ENCODE data around the gene KRTAP5-10. TPM values are rescaled to one million over a fixed set of nuclear protein-coding genes. Genes with fewer than 3 reads are reported as not detected.

KRTAP5-10 gene
- total RNA-seq, 1 experiment from 2014 or later: not detected

DNA sequence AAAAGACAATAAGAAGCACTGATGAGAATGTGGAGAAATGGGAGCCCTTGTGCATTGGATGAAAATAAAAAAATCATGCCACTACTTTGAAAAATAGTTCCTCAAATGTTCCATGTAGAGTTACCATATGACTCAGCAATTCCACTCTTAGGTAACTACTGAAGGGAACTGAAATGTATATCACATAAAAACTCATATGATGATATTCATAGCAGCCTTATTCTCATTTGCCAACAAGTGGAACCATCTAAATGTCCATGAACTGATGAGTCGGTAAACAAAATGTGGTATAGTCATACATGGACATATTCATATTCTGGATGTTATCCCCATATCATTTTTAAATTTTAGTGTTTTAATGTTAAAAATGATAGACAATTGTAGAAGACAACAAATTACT is 13.7 kb upstream of the KRTAP5-10 start (continued):
- TF ChIP-seq, protein P1, sequence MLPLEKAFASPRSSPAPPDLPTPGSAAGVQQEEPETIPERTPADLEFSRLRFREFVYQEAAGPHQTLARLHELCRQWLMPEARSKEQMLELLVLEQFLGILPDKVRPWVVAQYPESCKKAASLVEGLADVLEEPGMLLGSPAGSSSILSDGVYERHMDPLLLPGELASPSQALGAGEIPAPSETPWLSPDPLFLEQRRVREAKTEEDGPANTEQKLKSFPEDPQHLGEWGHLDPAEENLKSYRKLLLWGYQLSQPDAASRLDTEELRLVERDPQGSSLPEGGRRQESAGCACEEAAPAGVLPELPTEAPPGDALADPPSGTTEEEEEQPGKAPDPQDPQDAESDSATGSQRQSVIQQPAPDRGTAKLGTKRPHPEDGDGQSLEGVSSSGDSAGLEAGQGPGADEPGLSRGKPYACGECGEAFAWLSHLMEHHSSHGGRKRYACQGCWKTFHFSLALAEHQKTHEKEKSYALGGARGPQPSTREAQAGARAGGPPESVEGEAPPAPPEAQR (CRISPR knock-in tag; IDR thresholded peaks at IDR 0.05): no peak
- TF ChIP-seq MYBL2 (CRISPR knock-in tag; IDR thresholded peaks at IDR 0.05) (no peak), MXD4 (CRISPR knock-in tag; IDR thresholded peaks at IDR 0.05; ENCODE audit: borderline replicate concordance) (no peak), ZNF263 (CRISPR knock-in tag; IDR thresholded peaks at IDR 0.05; ENCODE audit: low read depth) (no peak)

DNA sequence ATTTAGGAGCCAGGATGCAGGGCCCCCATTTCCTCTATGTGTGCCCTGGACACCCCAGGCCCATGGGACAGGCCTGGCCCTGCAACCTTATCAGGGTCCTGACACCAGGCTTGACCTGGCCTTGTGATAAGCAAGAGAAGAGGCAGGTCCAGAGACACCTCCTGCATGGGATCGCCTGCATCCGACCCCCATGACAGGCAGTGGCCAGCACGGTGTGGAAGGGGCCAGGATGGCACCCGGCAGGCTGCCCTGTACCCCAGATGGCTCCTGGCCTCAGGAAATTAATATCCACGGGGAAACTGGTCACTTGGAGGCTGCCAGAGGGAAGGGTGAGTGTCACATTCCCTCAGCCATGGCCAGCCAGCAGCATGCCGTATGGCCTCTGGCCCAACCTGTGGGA is 10.4 kb upstream of the KRTAP5-10 start:
- H3K9me3 Mint-ChIP-seq: peaks cover 39% of the 10 kb centered on the region
- DNase-seq (ENCODE audit: low spot score) (no peak), ATAC-seq (no peak)
- CTCF ChIA-PET: interaction anchor here (0.6 to 1.0 kb wide), 2 partner anchors 9 to 10 kb away, joined by 3 to 5 read pairs; no protein-coding TSS in a partner anchor
- no peak for TF ChIP-seq HMGXB4 (CRISPR knock-in tag; IDR thresholded peaks at IDR 0.05)
- TF ChIP-seq TP53 (CRISPR knock-in tag; IDR thresholded peaks at IDR 0.05): no peak
- TF ChIP-seq MYBL2 (CRISPR knock-in tag; IDR thresholded peaks at IDR 0.05): no peak
- no peak for TF ChIP-seq JAZF1 (CRISPR knock-in tag; IDR thresholded peaks at IDR 0.05)
- no peak for TF ChIP-seq ZNF671 (CRISPR knock-in tag; IDR thresholded peaks at IDR 0.05)
- no peak for TF ChIP-seq KAT7 (CRISPR knock-in tag; IDR thresholded peaks at IDR 0.05; ENCODE audit: borderline replicate concordance)
- TF ChIP-seq ZBTB21 (CRISPR knock-in tag; IDR thresholded peaks at IDR 0.05; ENCODE audit: borderline replicate concordance): no peak
- TF ChIP-seq JUN (CRISPR knock-in tag; IDR thresholded peaks at IDR 0.05): no peak
- TF ChIP-seq ZNF219 (CRISPR knock-in tag; IDR thresholded peaks at IDR 0.05; ENCODE audit: borderline replicate concordance): no peak
- TF ChIP-seq RELA (CRISPR knock-in tag; IDR thresholded peaks at IDR 0.05; ENCODE audit: borderline replicate concordance): no peak
- no peak for TF ChIP-seq ZNF138 (CRISPR knock-in tag; conservative IDR thresholded peaks at IDR 0.05)
- TF ChIP-seq NR3C1 (CRISPR knock-in tag; conservative IDR thresholded peaks at IDR 0.05; ENCODE audit: low read depth): no peak
- H3K4me1 Mint-ChIP-seq: peaks cover 8% of the 10 kb centered on the region
- H3K27ac Mint-ChIP-seq: no peak overlapping the region
- no peak overlapping the region for H3K4me3 Mint-ChIP-seq
- POLR2A ChIA-PET: no interaction called here
- peaks cover 12% of the 10 kb centered on the region for H3K27me3 Mint-ChIP-seq (ENCODE audit: low read depth)
- peaks cover 19% of the 10 kb centered on the region for H3K36me3 Mint-ChIP-seq

GRCh38 chr11:71555508-71555907 is 9.9 kb upstream of the KRTAP5-10 start:
- ATAC-seq: no peak
- Mint-ChIP-seq H3K4me1 (peaks cover 8% of the 10 kb centered on the region), H3K4me3 (no peak overlapping the region), H3K9me3 (peaks cover 44% of the 10 kb centered on the region), H3K36me3 (peaks cover 19% of the 10 kb centered on the region), H3K27me3 (ENCODE audit: low read depth) (peaks cover 15% of the 10 kb centered on the region), H3K27ac (no peak overlapping the region)
- ChIA-PET POLR2A (no interaction called here), CTCF (interaction anchor here (0.6 kb wide), 1 partner anchor 11 kb away, joined by 5 read pairs; no protein-coding TSS in a partner anchor)
- TF ChIP-seq GABPB1 (CRISPR knock-in tag; IDR thresholded peaks at IDR 0.05): no peak
- no peak for TF ChIP-seq ZNF232 (CRISPR knock-in tag; IDR thresholded peaks at IDR 0.05)
- TF ChIP-seq MYBL2 (CRISPR knock-in tag; IDR thresholded peaks at IDR 0.05): no peak
- no peak for TF ChIP-seq ZNF317 (CRISPR knock-in tag; IDR thresholded peaks at IDR 0.05; ENCODE audit: borderline replicate concordance, low read depth)
- TF ChIP-seq ZNF219 (CRISPR knock-in tag; IDR thresholded peaks at IDR 0.05; ENCODE audit: borderline replicate concordance): no peak
- DNase-seq (ENCODE audit: low spot score): no peak

GRCh38 chr11:71556018-71556417 is 9.3 kb upstream of the KRTAP5-10 start:
- CTCF ChIA-PET: no interaction called here
- H3K27me3 Mint-ChIP-seq (ENCODE audit: low read depth): peaks cover 19% of the 10 kb centered on the region
- DNase-seq (ENCODE audit: low spot score) (no peak), ATAC-seq (no peak)
- POLR2A ChIA-PET: no interaction called here
- H3K9me3 Mint-ChIP-seq: peaks cover 49% of the 10 kb centered on the region
- no peak overlapping the region for H3K4me3 Mint-ChIP-seq
- no peak overlapping the region for H3K27ac Mint-ChIP-seq
- H3K36me3 Mint-ChIP-seq: peaks cover 19% of the 10 kb centered on the region
- peaks cover 7% of the 10 kb centered on the region for H3K4me1 Mint-ChIP-seq
- TF ChIP-seq, protein P2, sequence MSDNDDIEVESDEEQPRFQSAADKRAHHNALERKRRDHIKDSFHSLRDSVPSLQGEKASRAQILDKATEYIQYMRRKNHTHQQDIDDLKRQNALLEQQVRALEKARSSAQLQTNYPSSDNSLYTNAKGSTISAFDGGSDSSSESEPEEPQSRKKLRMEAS (CRISPR knock-in tag; IDR thresholded peaks at IDR 0.05): no peak
- TF ChIP-seq PRDM15 (CRISPR knock-in tag; IDR thresholded peaks at IDR 0.05): no peak
- no peak for TF ChIP-seq PREB (CRISPR knock-in tag; IDR thresholded peaks at IDR 0.05; ENCODE audit: borderline replicate concordance)
- TF ChIP-seq, protein P3, sequence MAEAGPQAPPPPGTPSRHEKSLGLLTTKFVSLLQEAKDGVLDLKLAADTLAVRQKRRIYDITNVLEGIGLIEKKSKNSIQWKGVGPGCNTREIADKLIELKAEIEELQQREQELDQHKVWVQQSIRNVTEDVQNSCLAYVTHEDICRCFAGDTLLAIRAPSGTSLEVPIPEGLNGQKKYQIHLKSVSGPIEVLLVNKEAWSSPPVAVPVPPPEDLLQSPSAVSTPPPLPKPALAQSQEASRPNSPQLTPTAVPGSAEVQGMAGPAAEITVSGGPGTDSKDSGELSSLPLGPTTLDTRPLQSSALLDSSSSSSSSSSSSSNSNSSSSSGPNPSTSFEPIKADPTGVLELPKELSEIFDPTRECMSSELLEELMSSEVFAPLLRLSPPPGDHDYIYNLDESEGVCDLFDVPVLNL (CRISPR knock-in tag; IDR thresholded peaks at IDR 0.05; ENCODE audit: borderline replicate concordance, low read depth): no peak

Measured in WTC11 (cell line).